ENCODE results near the gene CKB. TPM values are rescaled to one million over a fixed set of nuclear protein-coding genes. Genes with fewer than 3 reads are reported as not detected.

CKB gene
- total and polyA plus RNA-seq, 4 donors, result 199 to 1,311 (median 755) TPM

DNA sequence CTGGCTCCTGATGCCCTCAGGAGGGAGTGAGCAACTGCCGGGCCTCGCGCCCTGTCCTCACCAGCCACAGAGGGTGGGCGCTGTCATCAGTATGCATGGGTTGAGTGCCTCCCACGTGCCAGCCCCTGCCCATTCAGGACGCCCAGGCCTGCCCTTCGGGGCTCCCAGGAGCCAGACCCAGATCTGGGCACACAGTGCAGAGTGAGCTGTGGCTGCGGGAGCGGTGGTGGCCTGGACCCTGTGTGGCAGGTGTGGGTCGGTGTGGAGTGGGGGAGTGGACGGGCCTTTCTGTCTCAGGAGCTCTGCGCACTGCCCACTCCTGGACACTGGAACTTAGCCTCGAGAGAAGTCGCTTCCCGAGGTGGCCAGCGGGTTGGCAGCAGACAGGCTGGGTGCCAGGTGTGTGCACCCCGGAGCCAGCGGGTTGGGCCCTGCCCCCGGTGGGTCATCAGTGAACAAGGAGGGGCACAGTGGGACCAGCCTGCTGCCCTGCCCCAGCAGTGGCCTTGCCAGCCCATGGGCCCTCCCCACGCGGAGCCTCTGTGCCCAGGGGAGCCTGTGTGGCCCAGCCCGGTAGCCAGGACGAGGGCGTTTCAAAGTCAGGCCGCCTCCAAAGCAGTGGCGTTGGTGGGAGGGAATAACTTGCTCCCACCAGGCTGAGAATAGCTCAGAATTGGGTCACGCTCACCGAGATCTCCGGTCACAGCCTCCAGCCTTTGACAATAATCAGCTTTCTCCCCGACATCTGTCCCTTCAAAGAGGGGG lies 15.8 kb upstream of the CKB start:
- peaks cover 55% of the 10 kb centered on the region for H3K4me1 ChIP-seq (ENCODE audit: control insufficient read depth, insufficient read depth, low read length)
- H3K27me3 ChIP-seq (ENCODE audit: control insufficient read depth, insufficient read depth, low read length), result no peaks in the 10 kb centered on the region
- H3K9me3 ChIP-seq (ENCODE audit: control insufficient read depth, insufficient read depth, low read length), result no peaks in the 10 kb centered on the region
- no peak overlapping the region for H3K4me3 ChIP-seq (ENCODE audit: low read depth, low read length)
- WGBS (ENCODE audit: insufficient coverage), result 41% methylated on average over 26 of the region's 30 CpGs
- no peak overlapping the region for H3K27ac ChIP-seq (ENCODE audit: low read depth, low read length)
- peaks cover 52% of the 10 kb centered on the region for H3K36me3 ChIP-seq (ENCODE audit: control insufficient read depth, insufficient read depth, low read length)
- DNase-seq (ENCODE audit: low read depth in 4 of 6, low spot score in 6 of 6), result no peak

DNA sequence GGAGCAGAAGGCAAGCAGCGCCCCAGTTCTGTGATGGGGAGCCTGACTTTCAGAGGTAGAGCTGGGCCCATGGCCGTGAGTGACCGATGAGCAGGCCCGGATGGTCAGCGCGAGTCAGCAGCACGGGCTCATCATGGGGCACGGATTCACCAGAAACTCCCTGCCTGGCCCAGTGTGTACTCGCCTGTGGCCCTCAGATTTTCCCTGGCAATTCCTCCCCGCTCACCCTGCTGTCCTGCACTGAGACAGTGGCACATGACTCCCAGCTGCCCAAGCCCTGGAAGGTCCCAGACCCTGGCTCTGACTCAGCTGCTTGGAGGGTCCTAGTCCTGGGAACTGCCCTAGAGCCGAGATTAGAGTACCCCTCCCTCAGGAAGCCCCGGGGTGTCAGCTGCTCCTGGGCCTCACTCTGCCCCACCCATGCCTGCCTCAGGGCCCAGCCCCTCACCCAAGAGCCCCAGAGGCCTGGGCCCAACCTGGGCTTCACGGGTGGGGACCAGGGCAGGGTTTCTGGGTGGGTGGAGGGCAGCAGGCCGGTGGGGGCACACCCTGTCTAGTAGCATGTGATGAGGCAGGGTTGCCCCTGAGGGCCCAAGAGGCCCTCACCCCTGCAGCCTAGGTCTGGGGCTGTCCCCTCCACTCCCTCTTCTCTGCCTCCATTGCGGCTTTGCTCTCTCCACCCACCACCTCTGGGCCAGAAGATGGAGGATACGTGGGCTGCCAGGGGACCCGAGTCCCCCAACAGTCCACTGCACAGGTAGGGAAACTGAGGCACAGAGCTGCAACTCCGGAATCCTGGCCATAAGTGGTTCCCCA lies 14.8 kb upstream of the CKB start:
- no peak overlapping the region for H3K4me3 ChIP-seq (ENCODE audit: low read depth, low read length)
- DNase-seq (ENCODE audit: low read depth in 4 of 6, low spot score in 6 of 6), result no peak
- no peaks in the 10 kb centered on the region for H3K9me3 ChIP-seq (ENCODE audit: control insufficient read depth, insufficient read depth, low read length)
- H3K27ac ChIP-seq (ENCODE audit: low read depth, low read length), result no peak overlapping the region
- peaks cover 44% of the 10 kb centered on the region for H3K4me1 ChIP-seq (ENCODE audit: control insufficient read depth, insufficient read depth, low read length)
- H3K27me3 ChIP-seq (ENCODE audit: control insufficient read depth, insufficient read depth, low read length), result no peaks in the 10 kb centered on the region
- peaks cover 58% of the 10 kb centered on the region for H3K36me3 ChIP-seq (ENCODE audit: control insufficient read depth, insufficient read depth, low read length)
- 85% methylated on average over 14 of the region's 18 CpGs for WGBS (ENCODE audit: insufficient coverage)

DNA sequence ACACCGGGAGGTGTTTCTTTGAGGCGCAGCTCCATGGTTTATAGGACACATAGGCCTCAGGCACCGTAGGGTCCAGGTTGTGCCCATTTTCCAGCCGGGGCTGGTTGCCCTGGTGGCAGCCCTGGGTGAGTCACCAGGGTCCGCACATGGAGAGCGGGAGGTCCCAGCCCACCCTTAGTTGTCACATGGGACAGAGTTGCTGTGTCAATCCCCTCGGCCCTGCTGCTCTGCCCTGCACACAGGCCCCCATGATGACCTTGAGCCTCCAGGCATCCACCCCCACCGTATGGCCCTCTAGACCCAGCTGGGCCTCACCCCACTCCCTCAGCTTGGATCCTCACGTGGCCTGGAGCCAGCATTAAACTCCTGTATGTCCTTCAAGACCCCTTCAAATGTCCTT lies 14.1 kb upstream of the CKB start:
- H3K27ac ChIP-seq (ENCODE audit: low read depth, low read length), result no peak overlapping the region
- no peak for DNase-seq (ENCODE audit: low read depth in 4 of 6, low spot score in 6 of 6)
- H3K36me3 ChIP-seq (ENCODE audit: control insufficient read depth, insufficient read depth, low read length), result peaks cover 65% of the 10 kb centered on the region
- no peak overlapping the region for H3K4me3 ChIP-seq (ENCODE audit: low read depth, low read length)
- WGBS (ENCODE audit: insufficient coverage), result 92% methylated on average over 9 of the region's 9 CpGs
- no peaks in the 10 kb centered on the region for H3K9me3 ChIP-seq (ENCODE audit: control insufficient read depth, insufficient read depth, low read length)
- H3K4me1 ChIP-seq (ENCODE audit: control insufficient read depth, insufficient read depth, low read length), result peaks cover 37% of the 10 kb centered on the region
- no peaks in the 10 kb centered on the region for H3K27me3 ChIP-seq (ENCODE audit: control insufficient read depth, insufficient read depth, low read length)

DNA sequence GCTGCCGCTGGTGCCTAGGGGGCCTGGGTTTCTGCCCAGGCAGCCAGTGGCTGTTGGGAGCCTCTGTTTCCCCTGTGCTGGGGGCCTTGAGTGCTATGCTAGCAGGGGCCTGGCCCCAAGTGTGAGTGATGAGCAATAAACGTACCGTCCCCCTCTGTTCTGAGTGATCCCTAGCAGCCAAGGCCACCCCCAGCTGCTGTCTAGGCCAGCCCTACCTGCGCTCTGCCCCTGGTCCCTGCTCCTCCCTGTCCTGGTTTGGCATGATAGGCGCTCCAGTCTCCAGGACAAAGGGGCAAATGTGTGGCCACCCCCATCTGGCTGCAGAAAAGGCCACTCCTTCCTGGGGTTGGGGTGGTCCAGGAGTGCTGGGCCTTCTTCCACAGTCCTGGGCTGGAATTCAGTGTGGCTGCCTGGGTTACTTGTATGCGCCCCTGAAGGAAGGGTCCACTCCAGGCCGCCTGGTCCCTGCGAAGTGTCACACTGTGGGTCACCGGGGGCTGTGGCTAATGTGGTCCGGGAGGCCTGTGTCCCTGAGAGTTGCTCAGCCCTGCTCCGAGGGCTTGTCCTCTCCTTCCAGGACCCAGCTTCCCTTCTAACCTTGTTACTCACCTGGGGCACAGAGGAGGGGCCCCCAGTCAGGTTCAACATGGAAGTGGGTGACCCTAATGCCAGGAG lies 13.4 kb upstream of the CKB start:
- Histone ChIP-seq H3K27ac (ENCODE audit: low read depth, low read length) (no peak overlapping the region), H3K4me1 (ENCODE audit: control insufficient read depth, insufficient read depth, low read length) (peaks cover 37% of the 10 kb centered on the region), H3K36me3 (ENCODE audit: control insufficient read depth, insufficient read depth, low read length) (peaks cover 72% of the 10 kb centered on the region), H3K9me3 (ENCODE audit: control insufficient read depth, insufficient read depth, low read length) (no peaks in the 10 kb centered on the region), H3K4me3 (ENCODE audit: low read depth, low read length) (no peak overlapping the region), H3K27me3 (ENCODE audit: control insufficient read depth, insufficient read depth, low read length) (no peaks in the 10 kb centered on the region)
- 94% methylated on average over 11 of the region's 11 CpGs for WGBS (ENCODE audit: insufficient coverage)
- no peak for DNase-seq (ENCODE audit: low read depth in 4 of 6, low spot score in 6 of 6)

DNA sequence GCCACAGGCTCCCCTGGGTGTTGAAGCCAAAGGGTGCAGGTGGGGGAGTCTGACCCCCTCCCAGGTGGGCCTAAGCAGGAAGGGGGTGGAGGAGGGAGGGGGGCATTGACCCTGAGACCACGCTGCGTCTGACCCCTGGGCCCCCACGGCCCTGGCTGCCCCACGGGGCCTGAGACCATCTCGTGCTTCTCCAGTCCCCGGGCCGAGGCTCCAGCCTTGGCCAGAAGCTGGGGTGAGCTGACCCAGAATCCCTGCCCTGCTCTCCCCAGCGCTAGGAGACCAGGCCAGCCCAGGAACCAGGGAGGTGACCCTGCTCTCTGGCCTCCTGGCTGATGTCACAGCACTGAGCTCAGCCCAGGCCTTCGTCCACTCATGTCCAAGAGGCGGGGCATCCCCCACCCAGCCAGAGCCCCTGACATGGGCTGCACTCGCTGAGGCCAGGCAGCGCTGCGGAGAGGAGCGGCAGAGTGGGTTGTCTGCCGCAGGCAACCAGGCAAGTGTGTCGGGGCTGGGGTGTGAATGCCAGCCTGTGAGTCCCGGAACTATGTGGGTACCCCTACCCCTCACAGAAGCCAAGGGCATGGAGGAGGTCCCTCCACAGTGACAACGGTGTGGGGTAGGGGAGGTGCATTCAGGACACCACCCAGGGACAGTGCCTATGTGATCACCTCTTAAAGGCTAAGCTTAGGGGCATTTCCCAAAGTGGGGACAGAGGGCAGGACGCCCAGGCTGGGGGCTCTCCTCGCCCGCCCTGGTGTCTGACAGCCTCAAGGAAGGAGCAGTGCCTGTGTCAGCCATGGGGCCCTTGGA lies 12.7 kb upstream of the CKB start:
- no peaks in the 10 kb centered on the region for H3K9me3 ChIP-seq (ENCODE audit: control insufficient read depth, insufficient read depth, low read length)
- no peak for DNase-seq (ENCODE audit: low read depth in 4 of 6, low spot score in 6 of 6)
- H3K4me1 ChIP-seq (ENCODE audit: control insufficient read depth, insufficient read depth, low read length), result peaks cover 36% of the 10 kb centered on the region
- H3K27ac ChIP-seq (ENCODE audit: low read depth, low read length), result no peak overlapping the region
- peaks cover 79% of the 10 kb centered on the region for H3K36me3 ChIP-seq (ENCODE audit: control insufficient read depth, insufficient read depth, low read length)
- no peaks in the 10 kb centered on the region for H3K27me3 ChIP-seq (ENCODE audit: control insufficient read depth, insufficient read depth, low read length)
- H3K4me3 ChIP-seq (ENCODE audit: low read depth, low read length), result no peak overlapping the region
- 92% methylated on average over 19 of the region's 21 CpGs for WGBS (ENCODE audit: insufficient coverage)

DNA sequence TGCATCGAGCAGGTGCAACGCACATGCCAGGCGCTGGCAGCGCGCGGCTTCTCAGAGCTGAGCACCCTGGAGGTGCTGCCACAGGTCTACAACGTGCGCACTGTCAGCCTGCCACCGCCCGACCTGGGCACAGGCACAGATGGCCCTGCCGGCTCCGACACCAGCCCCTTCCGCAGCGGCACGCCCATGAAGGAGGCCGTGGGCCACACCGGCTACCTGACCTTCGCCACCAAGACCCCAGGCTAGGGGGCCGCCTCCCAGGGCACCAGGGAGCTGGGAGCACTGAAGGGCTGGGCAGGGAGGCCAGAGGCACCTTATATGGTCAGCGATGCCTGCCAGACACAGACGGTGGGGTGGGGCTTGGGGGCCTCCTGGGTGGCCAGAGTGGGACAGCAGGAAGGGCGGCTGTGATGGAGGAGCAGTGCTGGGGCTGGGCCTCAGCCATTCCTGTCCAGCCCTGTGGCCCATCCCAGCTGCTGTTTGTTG lies 12.0 kb upstream of the CKB start:
- 91% methylated on average over 22 of the region's 22 CpGs for WGBS (ENCODE audit: insufficient coverage)
- Histone ChIP-seq H3K9me3 (ENCODE audit: control insufficient read depth, insufficient read depth, low read length) (no peaks in the 10 kb centered on the region), H3K36me3 (ENCODE audit: control insufficient read depth, insufficient read depth, low read length) (peaks cover 86% of the 10 kb centered on the region), H3K4me1 (ENCODE audit: control insufficient read depth, insufficient read depth, low read length) (peaks cover 38% of the 10 kb centered on the region), H3K27me3 (ENCODE audit: control insufficient read depth, insufficient read depth, low read length) (no peaks in the 10 kb centered on the region), H3K4me3 (ENCODE audit: low read depth, low read length) (no peak overlapping the region), H3K27ac (ENCODE audit: low read depth, low read length) (no peak overlapping the region)
- DNase-seq (ENCODE audit: low read depth in 4 of 6, low spot score in 6 of 6), result no peak

DNA sequence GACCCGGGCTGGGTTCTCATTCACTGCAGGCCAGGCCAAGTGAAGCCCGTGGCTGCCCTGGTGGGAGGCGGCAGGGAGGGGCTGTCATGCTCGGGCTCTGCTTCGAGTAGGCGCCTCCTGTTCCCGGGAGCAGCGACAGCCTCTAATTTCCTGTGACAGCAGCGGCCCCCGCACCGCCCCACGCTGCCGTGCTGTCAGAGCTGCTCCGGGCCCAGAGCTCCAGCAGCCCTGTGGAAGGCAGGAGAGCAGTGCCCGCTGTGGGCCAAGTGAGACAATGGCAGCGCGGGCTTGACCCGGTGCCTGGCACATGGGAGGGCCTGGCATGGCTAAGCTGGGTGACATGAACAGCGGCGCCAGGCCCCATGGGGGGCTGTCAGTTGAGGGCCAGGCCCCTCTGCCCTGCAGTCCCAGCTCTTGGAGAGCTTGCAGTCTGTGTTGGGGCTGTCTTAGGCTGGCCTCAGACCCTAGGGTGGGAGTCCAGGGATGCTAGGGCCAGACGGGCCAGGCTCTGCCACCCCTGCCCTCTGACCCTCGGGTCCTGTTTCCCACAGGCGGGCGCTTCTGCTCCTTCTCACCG lies 11.5 kb upstream of the CKB start:
- H3K9me3 ChIP-seq (ENCODE audit: control insufficient read depth, insufficient read depth, low read length), result no peaks in the 10 kb centered on the region

DNA sequence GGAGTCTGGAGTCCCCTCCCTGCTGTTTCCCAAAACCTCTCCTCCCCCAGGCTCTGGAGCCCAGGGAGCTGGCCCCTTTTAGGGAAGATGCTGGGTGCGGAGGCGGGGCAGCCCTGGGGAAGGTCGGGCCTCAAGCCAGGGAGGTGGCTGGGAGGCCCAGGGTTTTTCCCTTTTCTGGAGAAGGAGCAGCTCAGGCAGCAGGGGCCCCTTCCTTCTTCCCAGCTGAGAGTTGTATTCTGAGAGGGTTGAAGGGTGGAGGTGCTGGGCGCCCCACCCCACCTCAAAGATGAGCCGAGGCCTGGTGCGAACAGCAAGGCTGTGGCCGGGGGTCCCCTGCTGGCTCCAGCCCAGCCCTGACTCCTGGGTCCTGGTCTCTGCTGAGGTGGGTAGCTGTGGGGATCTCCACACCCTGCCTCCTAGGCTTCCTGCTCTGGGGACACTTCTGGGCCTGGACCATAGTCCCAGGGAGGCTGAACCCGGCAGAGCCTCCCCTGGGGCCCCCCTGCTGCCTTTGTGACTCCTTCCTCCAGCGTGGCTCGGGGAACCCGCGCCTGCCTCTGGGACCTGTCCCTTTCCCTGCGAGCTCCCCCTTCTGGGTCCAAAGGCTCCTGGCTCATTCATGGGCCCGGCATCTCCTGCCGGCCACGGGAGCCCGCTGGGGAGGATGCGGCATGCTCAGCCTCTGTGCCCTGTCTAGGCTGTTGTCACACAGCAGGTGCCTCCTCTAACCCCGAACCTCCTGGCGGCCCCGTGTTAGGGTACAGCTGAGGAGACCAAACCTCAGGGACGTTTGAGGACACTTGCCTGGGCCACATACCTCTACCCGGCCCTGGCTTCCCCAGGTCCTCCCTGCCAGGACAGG lies 10.7 kb upstream of the CKB start:
- no peaks in the 10 kb centered on the region for H3K27me3 ChIP-seq (ENCODE audit: control insufficient read depth, insufficient read depth, low read length)
- H3K4me3 ChIP-seq (ENCODE audit: low read depth, low read length), result no peak overlapping the region
- H3K4me1 ChIP-seq (ENCODE audit: control insufficient read depth, insufficient read depth, low read length), result peaks cover 35% of the 10 kb centered on the region

More for the DNA sequence above, 11.5 kb upstream of the CKB start:
- no peak overlapping the region for H3K4me3 ChIP-seq (ENCODE audit: low read depth, low read length)
- H3K36me3 ChIP-seq (ENCODE audit: control insufficient read depth, insufficient read depth, low read length), result peaks cover 88% of the 10 kb centered on the region
- 84% methylated on average over 25 of the region's 25 CpGs for WGBS (ENCODE audit: insufficient coverage)
- H3K27ac ChIP-seq (ENCODE audit: low read depth, low read length), result no peak overlapping the region
- DNase-seq (ENCODE audit: low read depth in 4 of 6, low spot score in 6 of 6), result no peak
- no peaks in the 10 kb centered on the region for H3K27me3 ChIP-seq (ENCODE audit: control insufficient read depth, insufficient read depth, low read length)
- peaks cover 37% of the 10 kb centered on the region for H3K4me1 ChIP-seq (ENCODE audit: control insufficient read depth, insufficient read depth, low read length)

More for the DNA sequence above, 10.7 kb upstream of the CKB start:
- DNase-seq (ENCODE audit: low read depth in 4 of 6, low spot score in 6 of 6), result no peak
- 86% methylated on average over 17 of the region's 23 CpGs for WGBS (ENCODE audit: insufficient coverage)
- Histone ChIP-seq H3K36me3 (ENCODE audit: control insufficient read depth, insufficient read depth, low read length) (peaks cover 85% of the 10 kb centered on the region), H3K27ac (ENCODE audit: low read depth, low read length) (no peak overlapping the region), H3K9me3 (ENCODE audit: control insufficient read depth, insufficient read depth, low read length) (no peaks in the 10 kb centered on the region)

Data from spinal cord (tissue), 10 donors.